GM13976 (cell line): ENCODE data around the gene PQBP1.

Experiments
- DNase-seq: peaks from one replicate; pipeline ENCODE4 v3.0.0; 2012; ENCODE audit warnings: low spot score
- CTCF ChIP-seq: IDR thresholded peaks from 2 replicates; pipeline ENCODE4 v1.5.1; 2012; ENCODE audit warnings: borderline replicate concordance, mild to moderate bottlenecking; ENCODE audit not compliant: insufficient read depth; ENCODE audit errors: extremely low read depth, missing control alignments, control extremely low read depth
- in situ Hi-C: fragments of 300-500 bp; cut with MboI; formaldehyde crosslinking; loops from one replicate; pipeline ENCODE4 v1.12.0; 2022; ENCODE audit warnings: low sequenced_read_pairs, mixed read lengths, inconsistent platforms; ENCODE audit not compliant: unreplicated experiment

PQBP1 gene

GRCh38 chrX:48914593-48915493, 17.1 kb downstream of the PQBP1 start:
- no peak for DNase-seq
- in situ Hi-C loops = no loop called here
- no peak for TF ChIP-seq CTCF

GRCh38 chrX:48917139-48918001, 19.6 kb downstream of the PQBP1 start:
- peak; percentile 84 for DNase-seq
- peak; percentile 69 for TF ChIP-seq CTCF
- in situ Hi-C loops = no loop called here

GRCh38 chrX:48918301-48918642, 20.5 kb downstream of the PQBP1 start:
- no peak for DNase-seq
- no peak for TF ChIP-seq CTCF
- in situ Hi-C loops = no loop called here

GRCh38 chrX:48918643-48919340, 21.1 kb downstream of the PQBP1 start, which contains the start of gene PIM2:
TSS of gene PIM2 (minus strand) at chrX:48919024. CDS start at chrX:48918834, 190 bp downstream.
- in situ Hi-C loops = no loop called here
- no peak for TF ChIP-seq CTCF

GRCh38 chrX:48919360-48919841, 21.7 kb downstream of the PQBP1 start:
- in situ Hi-C loops = no loop called here
- DNase-seq = no peak
- no peak for TF ChIP-seq CTCF

More at GRCh38 chrX:48918643-48919340, 21.1 kb downstream of the PQBP1 start, which contains the start of gene PIM2:
- DNase-seq = peak; percentile 90
